HEK293T (cell line): ENCODE data around the gene INSYN1.

Experiments used
- CTCF ChIA-PET: fragments of 350-600 bp; formaldehyde crosslinking; extraction: SDS; loops from one replicate; lab custom pipeline; 2021; ENCODE audit warnings: antibody characterized with exemption, inconsistent platforms; lab: Yijun Ruan, JAX
- POLR2A ChIA-PET: fragments of 350-600 bp; formaldehyde crosslinking; extraction: SDS; loops from one replicate; lab custom pipeline; 2020; ENCODE audit warnings: antibody characterized with exemption, inconsistent platforms; lab: Yijun Ruan, JAX
- DNase-seq: peaks from one replicate; pipeline ENCODE4 v3.0.0; 2012; ENCODE audit warnings: mixed read lengths; ENCODE audit errors: extremely low spot score
- ARNT ChIP-seq: fragments of 450-650 bp; IDR thresholded peaks from 2 replicates; pipeline ENCODE4 v1.6.1; 2017; ENCODE audit warnings: mild to moderate bottlenecking
- BHLHE40 ChIP-seq: fragments of 450-650 bp; IDR thresholded peaks from 2 replicates; pipeline ENCODE4 v1.6.1; 2016; ENCODE audit warnings: mild to moderate bottlenecking, moderate library complexity, borderline replicate concordance
- CTBP1 ChIP-seq: fragments of 450-650 bp; IDR thresholded peaks from 2 replicates; pipeline ENCODE4 v1.6.1; 2016; ENCODE audit warnings: borderline replicate concordance
- ELF4 ChIP-seq: fragments of 450-650 bp; IDR thresholded peaks from 2 replicates; pipeline ENCODE4 v1.6.1; 2017; ENCODE audit warnings: antibody characterized with exemption
- FOXA1 ChIP-seq: fragments of 450-650 bp; IDR thresholded peaks from 2 replicates; pipeline ENCODE4 v1.6.1; 2016; ENCODE audit warnings: mild to moderate bottlenecking
- FOXK2 ChIP-seq: fragments of 450-650 bp; IDR thresholded peaks from 2 replicates; pipeline ENCODE4 v1.6.1; 2016; ENCODE audit warnings: mild to moderate bottlenecking
- FOXM1 ChIP-seq: fragments of 450-650 bp; IDR thresholded peaks from 2 replicates; pipeline ENCODE4 v1.6.1; 2017; ENCODE audit warnings: mild to moderate bottlenecking, borderline replicate concordance
- HDGF ChIP-seq: fragments of 450-650 bp; IDR thresholded peaks from 2 replicates; pipeline ENCODE4 v1.6.1; 2017; ENCODE audit warnings: antibody characterized with exemption, borderline replicate concordance
- L3MBTL2 ChIP-seq: fragments of 450-650 bp; conservative IDR thresholded peaks from 2 replicates; pipeline ENCODE4 v1.6.1; 2016; ENCODE audit warnings: mild to moderate bottlenecking
- LEF1 ChIP-seq: fragments of 450-650 bp; IDR thresholded peaks from 2 replicates; pipeline ENCODE4 v1.6.1; 2017; ENCODE audit warnings: mild to moderate bottlenecking, borderline replicate concordance
- NFRKB ChIP-seq: fragments of 450-650 bp; IDR thresholded peaks from 2 replicates; pipeline ENCODE4 v1.6.1; 2016; ENCODE audit warnings: mild to moderate bottlenecking, moderate library complexity
- SP1 ChIP-seq: fragments of 450-650 bp; IDR thresholded peaks from 2 replicates; pipeline ENCODE4 v1.6.1; 2017
- SUZ12 ChIP-seq: fragments of 450-650 bp; IDR thresholded peaks from 2 replicates; pipeline ENCODE4 v1.6.1; 2016; ENCODE audit warnings: mild to moderate bottlenecking
- TARDBP ChIP-seq: fragments of 450-650 bp; IDR thresholded peaks from 2 replicates; pipeline ENCODE4 v1.6.1; 2016
- ZNF384 ChIP-seq: fragments of 450-650 bp; IDR thresholded peaks from 2 replicates; pipeline ENCODE4 v1.6.1; 2016
- TF ChIP-seq, protein P1 (sequence below): fragments of 450-650 bp; IDR thresholded peaks from 2 replicates; pipeline ENCODE4 v1.6.1; 2016

INSYN1 gene

GRCh38 chr15:73765778-73766177 is 12.6 kb upstream of the INSYN1 start:
- TF ChIP-seq FOXM1 = no peak
- TF ChIP-seq FOXA1 = no peak
- no peak for TF ChIP-seq ARNT
- TF ChIP-seq ZNF384 = no peak
- no peak for TF ChIP-seq TARDBP
- TF ChIP-seq NFRKB = no peak
- TF ChIP-seq ELF4 = no peak
- no peak for DNase-seq
- CTCF ChIA-PET = no interaction called here
- POLR2A ChIA-PET = no interaction called here

DNA sequence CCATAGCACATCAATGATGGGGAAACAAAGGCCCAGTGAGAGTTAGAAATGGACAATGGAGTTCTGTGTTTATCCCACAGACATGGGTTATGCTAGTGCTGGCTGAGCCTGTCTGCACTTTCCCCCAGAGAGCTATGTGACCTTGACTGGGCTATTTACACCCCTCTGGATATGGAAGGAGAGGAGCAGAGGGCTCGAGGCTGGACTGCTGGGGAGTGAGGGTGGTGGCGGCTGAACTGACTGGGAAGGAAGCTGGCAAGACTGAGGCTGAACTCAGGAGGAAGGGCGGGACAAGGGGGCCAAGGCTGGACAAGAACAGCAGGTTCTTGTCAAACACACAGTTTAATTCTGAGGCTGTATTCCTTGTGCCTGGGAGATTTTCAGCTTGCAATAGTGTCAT is 10.8 kb upstream of the INSYN1 start:
- POLR2A ChIA-PET = no interaction called here
- CTCF ChIA-PET = no interaction called here

DNA sequence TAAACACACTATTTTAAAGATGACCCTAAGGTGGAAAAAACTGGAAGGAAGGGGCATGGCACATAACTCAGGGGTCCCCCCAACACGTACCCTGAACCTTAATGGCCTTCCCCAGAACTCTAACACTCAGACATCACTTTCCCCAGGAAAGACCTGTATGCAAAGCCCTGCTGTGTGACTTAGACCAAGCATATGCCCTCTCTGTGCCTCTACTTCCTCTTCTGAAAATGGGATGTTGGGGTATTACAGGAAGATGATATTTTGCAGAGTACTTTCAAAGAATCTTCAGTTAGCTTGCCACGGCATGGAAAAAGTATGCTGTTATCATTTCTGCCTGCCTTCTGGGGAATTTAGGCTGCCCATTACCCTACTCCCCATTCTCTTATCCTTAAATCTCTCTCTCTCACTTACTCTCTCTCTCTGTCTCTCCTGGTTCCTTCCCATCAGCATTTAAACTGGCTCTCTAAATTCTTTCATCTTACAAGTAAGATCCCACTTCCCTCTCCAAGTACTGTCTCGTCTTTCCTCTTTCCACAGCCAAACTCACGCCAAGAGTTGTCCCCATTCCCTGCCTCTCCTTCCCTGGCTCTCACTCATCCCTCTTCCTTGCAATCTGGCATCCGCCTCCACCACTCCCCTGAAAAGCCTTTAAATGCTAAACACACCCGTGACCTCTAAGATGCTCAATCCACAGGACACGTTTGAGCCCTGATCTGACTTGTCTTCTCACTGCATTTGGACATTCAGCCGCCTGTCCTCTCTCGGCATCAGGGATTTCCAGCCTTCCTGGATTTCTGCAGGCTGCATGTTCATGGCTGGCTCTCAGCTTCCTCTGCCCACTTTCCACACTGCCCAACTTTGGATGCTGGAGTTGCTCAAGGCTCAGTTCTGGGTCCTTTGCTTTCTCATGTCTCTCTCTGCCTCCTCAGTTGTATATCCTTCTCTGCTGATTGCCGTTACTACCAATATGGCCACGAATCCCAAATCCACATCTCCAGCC is 7.5 kb upstream of the INSYN1 start:
- no peak for DNase-seq
- TF ChIP-seq HDGF (no peak), NFRKB (no peak), ELF4 (no peak), SP1 (no peak), L3MBTL2 (no peak), LEF1 (no peak), SUZ12 (no peak), BHLHE40 (no peak), FOXM1 (no peak), ZNF384 (no peak), FOXA1 (no peak), FOXK2 (no peak), TARDBP (no peak), CTBP1 (no peak), ARNT (no peak)
- TF ChIP-seq, protein P1, sequence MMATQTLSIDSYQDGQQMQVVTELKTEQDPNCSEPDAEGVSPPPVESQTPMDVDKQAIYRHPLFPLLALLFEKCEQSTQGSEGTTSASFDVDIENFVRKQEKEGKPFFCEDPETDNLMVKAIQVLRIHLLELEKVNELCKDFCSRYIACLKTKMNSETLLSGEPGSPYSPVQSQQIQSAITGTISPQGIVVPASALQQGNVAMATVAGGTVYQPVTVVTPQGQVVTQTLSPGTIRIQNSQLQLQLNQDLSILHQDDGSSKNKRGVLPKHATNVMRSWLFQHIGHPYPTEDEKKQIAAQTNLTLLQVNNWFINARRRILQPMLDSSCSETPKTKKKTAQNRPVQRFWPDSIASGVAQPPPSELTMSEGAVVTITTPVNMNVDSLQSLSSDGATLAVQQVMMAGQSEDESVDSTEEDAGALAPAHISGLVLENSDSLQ = no peak
- ChIA-PET CTCF (no interaction called here), POLR2A (no interaction called here)

More for the DNA sequence above, 10.8 kb upstream of the INSYN1 start:
- DNase-seq = no peak
- no peak for TF ChIP-seq FOXK2
- no peak for TF ChIP-seq NFRKB

DNA sequence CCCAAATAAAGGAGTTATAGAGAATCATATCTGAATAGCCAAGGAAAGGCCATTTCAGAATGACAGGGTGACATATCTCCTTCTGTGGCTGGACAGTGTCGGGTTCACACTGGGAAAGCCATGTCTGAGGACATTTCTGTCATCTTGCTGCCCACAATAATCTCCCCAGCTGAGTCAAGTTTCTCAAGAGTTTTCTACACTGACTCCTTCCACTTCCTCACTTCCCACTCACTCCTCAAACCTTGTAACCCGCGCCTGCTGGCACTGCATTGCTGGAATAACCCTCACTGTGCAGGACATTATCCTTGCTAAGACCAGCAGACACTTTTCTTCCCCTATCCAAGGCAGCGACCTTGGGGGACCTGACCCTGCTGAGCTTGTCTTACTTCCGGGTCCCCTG is 5.3 kb upstream of the INSYN1 start:
- CTCF ChIA-PET = no interaction called here
- TF ChIP-seq, protein P1 = no peak
- TF ChIP-seq BHLHE40 (no peak), TARDBP (no peak), ZNF384 (no peak), FOXA1 (no peak), L3MBTL2 (no peak), HDGF (no peak), CTBP1 (no peak), LEF1 (no peak), ELF4 (no peak), FOXM1 (no peak), NFRKB (no peak), FOXK2 (no peak), SP1 (no peak), ARNT (no peak)
- no peak for DNase-seq
- POLR2A ChIA-PET = no interaction called here

DNA sequence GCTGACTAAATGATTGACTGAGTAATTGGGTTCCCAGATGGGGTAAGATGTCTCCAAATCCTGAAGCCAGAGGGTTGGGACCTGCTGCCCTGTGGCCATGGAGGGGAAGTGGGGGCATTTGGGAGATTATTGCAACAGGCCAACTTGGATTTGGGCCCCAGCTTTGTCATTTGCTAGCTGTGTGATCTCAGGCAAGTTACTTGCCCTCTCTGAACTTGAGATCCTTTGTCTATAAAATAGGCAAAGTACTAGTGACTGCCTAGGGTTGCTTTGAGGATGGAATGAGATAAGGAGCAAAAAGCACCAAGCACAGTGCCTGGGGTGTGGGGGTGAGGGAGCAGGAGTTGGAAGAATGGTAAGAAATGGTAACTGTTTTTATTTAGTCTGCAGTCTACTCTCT is 4.4 kb upstream of the INSYN1 start:
- DNase-seq = no peak
- ChIA-PET POLR2A (no interaction called here), CTCF (no interaction called here)
- TF ChIP-seq ELF4 (no peak), SUZ12 (no peak), ZNF384 (no peak), L3MBTL2 (no peak), ARNT (no peak), HDGF (no peak), FOXA1 (no peak), FOXK2 (no peak), CTBP1 (no peak)

GRCh38 chr15:73756947-73757513 is 3.9 kb upstream of the INSYN1 start:
- no peak for DNase-seq
- POLR2A ChIA-PET = no interaction called here
- no peak for TF ChIP-seq SUZ12
- CTCF ChIA-PET = no interaction called here

DNA sequence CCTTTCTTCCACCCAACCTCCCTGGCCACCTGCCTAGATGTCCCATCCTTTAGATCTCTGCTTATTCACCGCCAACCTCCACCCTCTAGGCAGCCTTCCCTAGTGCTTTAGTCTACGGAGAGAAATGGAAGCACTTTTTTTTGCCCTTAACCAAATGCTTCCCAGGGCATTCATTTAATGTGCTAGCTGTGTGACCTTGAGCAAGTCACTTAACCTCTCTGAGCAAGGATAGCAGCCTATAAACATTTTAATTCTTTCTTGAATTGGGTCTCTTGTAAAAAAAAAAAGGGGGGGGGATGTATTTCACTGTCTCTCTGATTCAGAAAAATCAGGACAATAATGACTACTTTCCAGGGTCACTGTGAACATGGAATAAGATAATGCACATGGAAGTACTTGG is 3.2 kb upstream of the INSYN1 start:
- DNase-seq = no peak
- ChIA-PET POLR2A (no interaction called here), CTCF (no interaction called here)
- TF ChIP-seq CTBP1 = no peak
